ENCODE data around the gene ME2.

ME2 gene

DNA sequence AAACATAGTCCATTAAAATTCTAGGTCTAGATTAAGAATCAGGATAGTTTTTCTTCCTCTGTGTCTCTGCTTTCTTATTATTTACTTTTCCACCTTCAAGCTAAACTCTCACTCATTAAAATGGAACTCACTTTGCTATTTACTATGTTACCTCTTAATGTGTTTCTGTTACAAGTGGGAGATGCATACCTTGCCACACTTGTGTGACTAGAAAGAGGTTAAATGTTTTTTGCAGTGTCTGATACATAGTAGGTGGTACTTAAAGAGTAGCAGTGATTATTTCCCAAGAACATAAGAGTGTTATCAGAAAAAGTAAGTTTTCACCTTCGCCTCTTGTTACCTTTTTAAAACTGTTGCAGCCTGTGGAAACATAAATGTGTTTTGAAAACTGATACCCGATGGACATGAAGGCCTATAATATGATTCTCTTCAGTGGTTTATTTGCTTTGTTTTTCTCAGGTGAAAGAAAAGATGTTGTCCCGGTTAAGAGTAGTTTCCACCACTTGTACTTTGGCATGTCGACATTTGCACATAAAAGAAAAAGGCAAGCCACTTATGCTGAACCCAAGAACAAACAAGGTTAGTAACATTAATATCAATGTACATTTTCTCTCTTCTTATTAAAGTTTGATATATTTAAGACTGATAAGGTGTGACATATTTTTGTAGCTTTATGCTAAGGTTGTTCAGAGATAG is 16.6 kb downstream of the ME2 start:
- Histone ChIP-seq H3K9ac (ENCODE audit: low read depth, low read length) (no peak overlapping the region), H3K4me1 (ENCODE audit: insufficient read depth, low read length) (peaks cover 5% of the 10 kb centered on the region), H3K4me3 (ENCODE audit: low read length) (no peak overlapping the region), H3K9me3 (ENCODE audit: insufficient read depth, low read depth, low read length) (peaks cover 15% of the 10 kb centered on the region), H3K27ac (ENCODE audit: low read length) (no peak overlapping the region), H3K36me3 (ENCODE audit: insufficient read depth, low read depth, low read length) (peaks cover 42% of the 10 kb centered on the region), H3K27me3 (ENCODE audit: insufficient read depth, low read length) (no peaks in the 10 kb centered on the region)

DNA sequence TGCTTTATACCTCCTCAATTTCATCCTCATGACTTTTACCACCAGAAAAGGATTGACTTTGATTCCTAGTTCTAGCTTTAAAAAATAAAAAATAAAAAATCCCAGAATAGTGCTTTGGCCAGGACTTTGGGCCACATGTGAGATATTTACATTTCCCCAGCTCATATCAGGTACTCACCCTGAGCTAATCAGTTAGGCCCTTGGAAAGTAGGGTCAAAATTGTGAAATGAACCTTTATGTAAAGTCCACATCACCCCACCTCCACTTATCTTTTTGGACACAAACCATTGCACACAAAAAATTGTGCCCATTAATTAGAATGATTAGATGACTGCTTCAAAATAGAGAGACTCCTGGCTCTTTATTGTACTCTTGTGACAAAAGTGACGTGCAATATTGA is 17.2 kb downstream of the ME2 start:
- Histone ChIP-seq H3K9me3 (ENCODE audit: insufficient read depth, low read depth, low read length) (peaks cover 15% of the 10 kb centered on the region), H3K4me3 (ENCODE audit: low read length) (no peak overlapping the region), H3K36me3 (ENCODE audit: insufficient read depth, low read depth, low read length) (peaks cover 47% of the 10 kb centered on the region), H3K27me3 (ENCODE audit: insufficient read depth, low read length) (no peaks in the 10 kb centered on the region), H3K9ac (ENCODE audit: low read depth, low read length) (no peak overlapping the region), H3K4me1 (ENCODE audit: insufficient read depth, low read length) (peaks cover 5% of the 10 kb centered on the region), H3K27ac (ENCODE audit: low read length) (no peak overlapping the region)

DNA sequence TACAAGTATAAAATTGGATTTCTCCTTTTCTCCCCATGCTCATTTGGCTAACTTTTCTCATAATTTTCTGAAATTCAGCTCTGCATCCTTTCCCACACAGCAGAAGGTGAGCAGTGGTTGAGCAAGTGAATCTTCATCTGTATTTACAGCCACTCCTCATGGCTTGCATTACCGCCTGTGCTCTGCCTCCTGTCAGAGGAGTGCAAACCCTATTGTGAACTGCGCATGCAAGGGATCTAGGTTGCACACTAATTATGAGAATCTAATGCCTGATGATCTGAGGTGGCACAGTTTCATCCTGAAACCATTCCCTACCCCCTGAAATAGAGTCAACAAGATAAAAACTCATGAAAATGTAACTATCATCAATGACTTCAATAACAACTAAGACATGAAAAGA is 20.0 kb downstream of the ME2 start:
- Histone ChIP-seq H3K4me3 (ENCODE audit: low read length) (no peak overlapping the region), H3K4me1 (ENCODE audit: insufficient read depth, low read length) (peaks cover 5% of the 10 kb centered on the region), H3K9me3 (ENCODE audit: insufficient read depth, low read depth, low read length) (peaks cover 15% of the 10 kb centered on the region), H3K9ac (ENCODE audit: low read depth, low read length) (no peak overlapping the region), H3K27me3 (ENCODE audit: insufficient read depth, low read length) (no peaks in the 10 kb centered on the region), H3K36me3 (ENCODE audit: insufficient read depth, low read depth, low read length) (peaks cover 47% of the 10 kb centered on the region), H3K27ac (ENCODE audit: low read length) (no peak overlapping the region)

DNA sequence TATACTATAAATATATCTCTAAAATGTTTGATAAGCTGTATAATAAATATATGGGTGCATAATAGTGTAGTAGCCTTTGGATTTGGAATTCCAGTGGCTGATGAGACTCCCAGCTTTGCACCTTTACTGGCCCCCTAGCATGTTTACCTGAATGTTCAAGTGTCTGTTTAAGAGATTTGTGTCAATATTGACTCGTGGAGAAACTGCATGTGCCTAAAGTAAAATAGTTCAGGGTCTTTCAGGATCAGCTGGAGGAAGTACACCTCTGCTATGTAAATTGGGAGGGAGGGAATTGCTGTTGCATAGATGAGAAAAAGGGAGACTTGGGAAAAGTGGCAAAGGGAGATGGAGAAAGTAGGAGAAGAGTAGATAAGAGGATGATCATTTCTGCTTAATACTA is 23.9 kb downstream of the ME2 start:
- H3K36me3 ChIP-seq (ENCODE audit: insufficient read depth, low read depth, low read length), result peaks cover 48% of the 10 kb centered on the region

DNA sequence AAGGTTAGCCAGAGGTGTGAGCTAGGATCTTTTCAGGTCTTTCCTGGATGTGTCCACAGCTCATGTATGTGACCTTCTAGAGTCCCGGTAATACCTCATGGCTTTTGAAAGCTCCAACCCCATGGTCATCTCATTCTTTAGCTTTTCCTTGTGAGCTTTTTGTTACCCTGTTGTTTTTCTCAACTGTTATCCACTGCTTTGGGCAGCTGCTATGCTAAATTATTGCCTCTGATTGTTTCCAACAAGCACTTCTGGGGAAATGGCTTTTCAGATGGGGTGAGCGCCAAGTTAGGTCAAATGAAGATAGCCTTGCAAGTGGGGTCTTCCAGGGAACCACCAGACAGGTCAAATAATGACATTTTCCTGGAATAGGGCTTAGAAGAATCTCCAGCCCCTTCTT is 27.9 kb downstream of the ME2 start:
- H3K27me3 ChIP-seq (ENCODE audit: insufficient read depth, low read length), result no peaks in the 10 kb centered on the region
- H3K9ac ChIP-seq (ENCODE audit: low read depth, low read length), result no peak overlapping the region
- peaks cover 60% of the 10 kb centered on the region for H3K36me3 ChIP-seq (ENCODE audit: insufficient read depth, low read depth, low read length)
- no peak overlapping the region for H3K27ac ChIP-seq (ENCODE audit: low read length)
- H3K9me3 ChIP-seq (ENCODE audit: insufficient read depth, low read depth, low read length), result peaks cover 14% of the 10 kb centered on the region; the same call in 1 of the 2 replicates
- no peaks in the 10 kb centered on the region for H3K4me1 ChIP-seq (ENCODE audit: insufficient read depth, low read length)
- H3K4me3 ChIP-seq (ENCODE audit: low read length), result no peak overlapping the region

More for the DNA sequence above, 23.9 kb downstream of the ME2 start:
- Histone ChIP-seq H3K9ac (ENCODE audit: low read depth, low read length) (no peak overlapping the region), H3K27me3 (ENCODE audit: insufficient read depth, low read length) (no peaks in the 10 kb centered on the region), H3K9me3 (ENCODE audit: insufficient read depth, low read depth, low read length) (peaks cover 27% of the 10 kb centered on the region), H3K4me3 (ENCODE audit: low read length) (no peak overlapping the region), H3K27ac (ENCODE audit: low read length) (no peak overlapping the region), H3K4me1 (ENCODE audit: insufficient read depth, low read length) (no peaks in the 10 kb centered on the region)

DNA sequence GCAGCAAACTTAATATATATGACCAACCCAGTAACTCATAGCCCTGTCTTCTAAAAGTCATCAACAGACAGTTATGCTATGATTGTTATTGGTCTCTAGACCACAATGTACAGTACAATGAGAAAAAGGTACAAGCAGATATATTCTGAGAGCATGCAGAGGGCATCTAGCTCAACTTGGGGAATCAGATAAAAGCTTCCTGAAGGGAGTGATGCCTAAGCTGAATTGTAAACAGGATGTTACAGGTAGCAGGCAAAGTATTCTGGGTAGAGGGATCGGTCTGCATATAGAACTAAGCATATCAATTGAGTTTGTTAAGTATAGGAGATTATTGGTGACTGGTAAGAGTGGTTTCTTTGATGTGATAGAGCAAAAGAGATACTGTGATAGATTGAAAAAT is 30.3 kb downstream of the ME2 start:
- Histone ChIP-seq H3K27ac (ENCODE audit: low read length) (no peak overlapping the region), H3K27me3 (ENCODE audit: insufficient read depth, low read length) (no peaks in the 10 kb centered on the region), H3K4me3 (ENCODE audit: low read length) (no peak overlapping the region), H3K36me3 (ENCODE audit: insufficient read depth, low read depth, low read length) (peaks cover 82% of the 10 kb centered on the region), H3K4me1 (ENCODE audit: insufficient read depth, low read length) (no peaks in the 10 kb centered on the region), H3K9ac (ENCODE audit: low read depth, low read length) (no peak overlapping the region), H3K9me3 (ENCODE audit: insufficient read depth, low read depth, low read length) (peaks cover 14% of the 10 kb centered on the region; the same call in 1 of the 2 replicates)

DNA sequence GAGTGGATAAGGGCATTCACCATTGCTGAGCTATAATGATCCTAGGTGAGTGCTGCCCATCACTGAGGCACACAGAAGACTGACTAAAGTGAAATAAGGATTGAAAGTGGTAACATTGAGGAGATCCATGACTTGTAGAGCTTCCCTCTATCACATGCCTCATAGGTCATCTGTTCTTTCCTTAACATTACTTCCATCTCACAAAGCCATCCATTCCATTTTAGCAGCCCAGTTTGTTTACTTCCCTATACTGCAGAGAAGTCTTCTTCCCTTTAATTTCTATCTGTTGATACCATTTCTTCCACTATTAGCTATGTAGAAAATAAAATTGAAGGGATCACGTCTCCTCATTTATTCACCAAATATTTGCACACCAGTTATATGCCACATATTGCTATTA is 32.1 kb downstream of the ME2 start:
- Histone ChIP-seq H3K9ac (ENCODE audit: low read depth, low read length) (no peak overlapping the region), H3K9me3 (ENCODE audit: insufficient read depth, low read depth, low read length) (peaks cover 12% of the 10 kb centered on the region; the same call in 1 of the 2 replicates), H3K4me3 (ENCODE audit: low read length) (no peak overlapping the region), H3K27me3 (ENCODE audit: insufficient read depth, low read length) (no peaks in the 10 kb centered on the region), H3K27ac (ENCODE audit: low read length) (no peak overlapping the region), H3K36me3 (ENCODE audit: insufficient read depth, low read depth, low read length) (peaks cover 86% of the 10 kb centered on the region), H3K4me1 (ENCODE audit: insufficient read depth, low read length) (no peaks in the 10 kb centered on the region)

DNA sequence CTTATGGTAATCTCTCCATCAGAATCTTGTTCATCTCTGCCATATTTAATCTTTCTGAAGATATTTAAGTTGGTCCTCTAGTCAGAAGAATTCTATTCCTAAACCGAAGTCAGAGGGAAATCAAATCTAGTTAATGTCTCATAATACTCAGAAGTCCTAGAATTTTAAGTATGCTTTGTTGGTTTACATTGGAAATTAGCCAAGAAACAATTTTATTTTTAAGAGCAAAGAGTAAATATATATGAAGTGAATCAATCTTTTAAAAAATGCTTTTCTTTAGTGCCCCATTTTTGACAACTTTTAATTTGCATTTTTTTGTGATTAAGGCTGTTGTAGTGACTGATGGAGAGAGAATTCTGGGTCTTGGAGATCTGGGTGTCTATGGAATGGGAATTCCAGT is 38.1 kb downstream of the ME2 start:
- H3K4me1 ChIP-seq (ENCODE audit: insufficient read depth, low read length), result no peaks in the 10 kb centered on the region
- peaks cover 72% of the 10 kb centered on the region for H3K36me3 ChIP-seq (ENCODE audit: insufficient read depth, low read depth, low read length)

DNA sequence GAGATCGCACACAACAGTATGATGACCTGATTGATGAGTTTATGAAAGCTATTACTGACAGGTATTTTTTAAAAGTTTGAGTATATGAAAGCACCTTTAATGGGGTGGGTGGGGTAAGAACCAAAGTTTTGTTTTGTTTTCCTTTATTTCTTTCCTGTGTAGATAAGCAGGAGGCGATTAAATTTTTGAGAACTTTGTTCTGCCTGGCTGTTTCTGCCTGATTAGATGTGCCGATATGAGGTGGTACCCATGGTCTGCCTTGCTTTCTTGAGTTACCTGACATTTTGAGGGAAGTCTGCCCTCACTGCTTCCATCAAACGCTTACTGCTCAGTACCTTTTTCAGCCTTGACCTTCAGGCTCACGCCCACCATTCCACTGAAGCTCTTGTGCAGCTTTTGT is 39.2 kb downstream of the ME2 start:
- no peaks in the 10 kb centered on the region for H3K9me3 ChIP-seq (ENCODE audit: insufficient read depth, low read depth, low read length)
- no peaks in the 10 kb centered on the region for H3K4me1 ChIP-seq (ENCODE audit: insufficient read depth, low read length)
- no peak overlapping the region for H3K27ac ChIP-seq (ENCODE audit: low read length)
- H3K4me3 ChIP-seq (ENCODE audit: low read length), result no peak overlapping the region
- H3K9ac ChIP-seq (ENCODE audit: low read depth, low read length), result no peak overlapping the region
- H3K27me3 ChIP-seq (ENCODE audit: insufficient read depth, low read length), result no peaks in the 10 kb centered on the region
- peaks cover 73% of the 10 kb centered on the region for H3K36me3 ChIP-seq (ENCODE audit: insufficient read depth, low read depth, low read length)

More for the DNA sequence above, 38.1 kb downstream of the ME2 start:
- Histone ChIP-seq H3K27ac (ENCODE audit: low read length) (no peak overlapping the region), H3K4me3 (ENCODE audit: low read length) (no peak overlapping the region), H3K9ac (ENCODE audit: low read depth, low read length) (no peak overlapping the region), H3K27me3 (ENCODE audit: insufficient read depth, low read length) (no peaks in the 10 kb centered on the region), H3K9me3 (ENCODE audit: insufficient read depth, low read depth, low read length) (no peaks in the 10 kb centered on the region)

DNA sequence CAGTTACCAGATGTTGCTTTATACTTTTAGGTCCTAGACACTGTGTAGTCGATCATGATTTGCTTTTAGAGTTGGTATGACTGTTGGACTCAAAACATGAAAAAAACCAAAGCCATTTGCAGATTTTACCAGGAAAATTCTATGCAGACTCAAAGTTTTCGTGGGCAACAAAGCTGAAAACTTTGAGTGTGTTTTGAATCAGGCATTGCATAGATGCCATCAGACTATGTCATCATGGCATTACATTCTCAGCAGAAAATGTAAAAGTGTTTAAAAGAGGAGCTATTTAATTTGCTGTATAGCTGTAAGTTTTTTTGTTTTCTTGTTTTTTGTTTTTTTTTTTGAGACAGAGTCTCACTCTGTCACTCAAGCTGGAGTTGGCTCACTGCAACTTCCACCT is 45.5 kb downstream of the ME2 start:
- no peaks in the 10 kb centered on the region for H3K4me1 ChIP-seq (ENCODE audit: insufficient read depth, low read length)
- H3K9me3 ChIP-seq (ENCODE audit: insufficient read depth, low read depth, low read length), result peaks cover 11% of the 10 kb centered on the region
- H3K36me3 ChIP-seq (ENCODE audit: insufficient read depth, low read depth, low read length), result peaks cover 92% of the 10 kb centered on the region
- no peaks in the 10 kb centered on the region for H3K27me3 ChIP-seq (ENCODE audit: insufficient read depth, low read length)
- H3K27ac ChIP-seq (ENCODE audit: low read length), result no peak overlapping the region
- H3K9ac ChIP-seq (ENCODE audit: low read depth, low read length), result no peak overlapping the region
- no peak overlapping the region for H3K4me3 ChIP-seq (ENCODE audit: low read length)

DNA sequence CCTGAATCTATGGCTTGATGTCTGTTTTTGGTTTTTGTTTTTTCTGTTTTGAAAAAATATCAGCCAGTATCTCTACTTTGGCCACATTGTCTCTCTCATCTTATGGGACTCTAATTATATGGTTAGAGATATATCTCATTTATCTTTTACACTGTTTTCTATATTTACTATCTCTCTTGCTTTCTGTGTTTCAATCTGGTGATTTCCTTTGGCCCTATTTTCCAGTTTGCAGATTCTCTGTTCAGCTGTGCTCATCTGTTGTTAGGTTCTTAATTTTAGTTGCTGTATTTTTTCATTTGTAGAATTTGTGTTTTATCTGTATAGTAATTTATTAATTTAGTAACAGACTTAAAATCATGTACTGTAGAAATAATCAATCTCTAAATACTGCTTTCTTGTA is 47.6 kb downstream of the ME2 start:
- Histone ChIP-seq H3K27me3 (ENCODE audit: insufficient read depth, low read length) (no peaks in the 10 kb centered on the region), H3K4me3 (ENCODE audit: low read length) (no peak overlapping the region), H3K9ac (ENCODE audit: low read depth, low read length) (no peak overlapping the region), H3K27ac (ENCODE audit: low read length) (no peak overlapping the region), H3K9me3 (ENCODE audit: insufficient read depth, low read depth, low read length) (peaks cover 11% of the 10 kb centered on the region), H3K36me3 (ENCODE audit: insufficient read depth, low read depth, low read length) (peaks cover 78% of the 10 kb centered on the region), H3K4me1 (ENCODE audit: insufficient read depth, low read length) (no peaks in the 10 kb centered on the region)

DNA sequence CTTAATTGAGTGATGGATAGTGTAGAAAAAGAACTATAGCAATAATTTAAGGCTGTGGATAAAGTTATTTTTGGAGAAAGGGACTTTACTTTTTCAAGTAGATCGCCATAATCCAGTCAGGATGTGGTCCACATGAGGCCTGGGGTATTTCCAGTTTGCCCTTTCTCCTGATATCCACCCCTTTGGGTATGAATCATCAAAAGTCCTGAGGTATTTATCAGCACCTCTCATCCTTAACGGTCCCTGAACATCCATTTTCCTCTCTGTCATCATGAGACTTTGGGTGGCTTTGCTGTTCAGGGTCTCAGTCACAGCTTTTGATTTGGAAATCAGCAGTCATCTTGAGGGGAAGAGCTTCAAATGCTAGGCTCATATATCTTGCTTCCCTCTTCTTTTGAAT is 49.6 kb downstream of the ME2 start:
- Histone ChIP-seq H3K4me3 (ENCODE audit: low read length) (no peak overlapping the region), H3K27me3 (ENCODE audit: insufficient read depth, low read length) (no peaks in the 10 kb centered on the region), H3K27ac (ENCODE audit: low read length) (no peak overlapping the region), H3K9ac (ENCODE audit: low read depth, low read length) (no peak overlapping the region), H3K9me3 (ENCODE audit: insufficient read depth, low read depth, low read length) (peaks cover 11% of the 10 kb centered on the region), H3K36me3 (ENCODE audit: insufficient read depth, low read depth, low read length) (peaks cover 69% of the 10 kb centered on the region), H3K4me1 (ENCODE audit: insufficient read depth, low read length) (no peaks in the 10 kb centered on the region)

All from iPS-20b (cell line).